RWPE1 (cell line): ENCODE data around the gene IER3.
"Not testable (repeated sequence)": the region's sequence is repeated elsewhere in the genome, so short reads cannot be mapped to it uniquely, and the experiment has no call there.

ENCODE experiments used
- CTCF ChIA-PET: fragments of 350-600 bp; sonication (Branson Sonifier 250); formaldehyde crosslinking; extraction: SDS; loops from one replicate; lab custom pipeline; 2021; lab: Yijun Ruan, JAX
- POLR2A ChIA-PET: fragments of 400-600 bp; formaldehyde crosslinking; extraction: SDS; loops from one replicate; lab custom pipeline; 2020; ENCODE audit warnings: antibody characterized with exemption; ENCODE audit not compliant: low non-redundant PET; lab: Yijun Ruan, JAX
- DNase-seq: peaks from one replicate; pipeline ENCODE4 v3.0.0; 2012; ENCODE audit warnings: low spot score
- H3K27ac ChIP-seq: fragments of 450-650 bp; 2 replicates; pipeline ENCODE4 v1.5.1; 2017
- TF ChIP-seq, protein P1 (sequence below): fragments of 450-650 bp; conservative IDR thresholded peaks from 2 replicates; pipeline ENCODE4 v1.5.1; 2017; ENCODE audit warnings: low read depth, mild to moderate bottlenecking

IER3 gene

DNA sequence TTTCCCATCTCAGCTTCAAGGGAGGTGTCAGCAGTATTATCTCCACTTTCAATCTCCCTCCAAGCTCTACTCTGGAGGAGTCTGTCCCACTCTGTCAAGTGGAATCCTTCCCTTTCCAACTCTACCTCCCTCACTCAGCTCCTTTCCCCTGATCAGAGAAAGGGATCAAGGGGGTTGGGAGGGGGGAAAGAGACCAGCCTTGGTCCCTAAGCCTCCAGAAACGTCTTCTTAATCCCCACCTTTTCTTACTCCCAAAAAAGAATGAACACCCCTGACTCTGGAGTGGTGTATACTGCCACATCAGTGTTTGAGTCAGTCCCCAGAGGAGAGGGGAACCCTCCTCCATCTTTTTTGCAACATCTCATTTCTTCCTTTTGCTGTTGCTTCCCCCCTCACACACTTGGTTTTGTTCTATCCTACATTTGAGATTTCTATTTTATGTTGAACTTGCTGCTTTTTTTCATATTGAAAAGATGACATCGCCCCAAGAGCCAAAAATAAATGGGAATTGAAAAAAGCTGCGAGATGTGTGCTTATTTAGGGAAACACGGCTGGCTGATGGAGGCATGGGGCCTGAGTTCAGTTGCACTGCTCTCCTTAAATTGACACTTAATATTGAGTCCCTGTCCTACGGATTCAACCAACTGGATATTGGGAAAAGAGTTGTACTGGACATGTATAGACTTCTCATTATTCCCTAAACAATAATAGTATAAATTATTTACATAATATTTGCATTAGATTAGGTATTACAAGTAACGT lies 19.3 kb downstream of the IER3 start:
- TF ChIP-seq, protein P1, sequence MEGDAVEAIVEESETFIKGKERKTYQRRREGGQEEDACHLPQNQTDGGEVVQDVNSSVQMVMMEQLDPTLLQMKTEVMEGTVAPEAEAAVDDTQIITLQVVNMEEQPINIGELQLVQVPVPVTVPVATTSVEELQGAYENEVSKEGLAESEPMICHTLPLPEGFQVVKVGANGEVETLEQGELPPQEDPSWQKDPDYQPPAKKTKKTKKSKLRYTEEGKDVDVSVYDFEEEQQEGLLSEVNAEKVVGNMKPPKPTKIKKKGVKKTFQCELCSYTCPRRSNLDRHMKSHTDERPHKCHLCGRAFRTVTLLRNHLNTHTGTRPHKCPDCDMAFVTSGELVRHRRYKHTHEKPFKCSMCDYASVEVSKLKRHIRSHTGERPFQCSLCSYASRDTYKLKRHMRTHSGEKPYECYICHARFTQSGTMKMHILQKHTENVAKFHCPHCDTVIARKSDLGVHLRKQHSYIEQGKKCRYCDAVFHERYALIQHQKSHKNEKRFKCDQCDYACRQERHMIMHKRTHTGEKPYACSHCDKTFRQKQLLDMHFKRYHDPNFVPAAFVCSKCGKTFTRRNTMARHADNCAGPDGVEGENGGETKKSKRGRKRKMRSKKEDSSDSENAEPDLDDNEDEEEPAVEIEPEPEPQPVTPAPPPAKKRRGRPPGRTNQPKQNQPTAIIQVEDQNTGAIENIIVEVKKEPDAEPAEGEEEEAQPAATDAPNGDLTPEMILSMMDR, result no peak
- no peak for DNase-seq
- H3K27ac ChIP-seq, result no peak overlapping the region
- ChIA-PET POLR2A (interaction anchor here (0.6 to 0.8 kb wide), 2 partner anchors 114 to 176 kb away, joined by 3 to 5 read pairs; no protein-coding TSS in a partner anchor), CTCF (interaction anchor here (0.7 kb wide), 1 partner anchor 8 kb away, joined by 4 read pairs; the partner anchor contains the start of gene MDC1)

DNA sequence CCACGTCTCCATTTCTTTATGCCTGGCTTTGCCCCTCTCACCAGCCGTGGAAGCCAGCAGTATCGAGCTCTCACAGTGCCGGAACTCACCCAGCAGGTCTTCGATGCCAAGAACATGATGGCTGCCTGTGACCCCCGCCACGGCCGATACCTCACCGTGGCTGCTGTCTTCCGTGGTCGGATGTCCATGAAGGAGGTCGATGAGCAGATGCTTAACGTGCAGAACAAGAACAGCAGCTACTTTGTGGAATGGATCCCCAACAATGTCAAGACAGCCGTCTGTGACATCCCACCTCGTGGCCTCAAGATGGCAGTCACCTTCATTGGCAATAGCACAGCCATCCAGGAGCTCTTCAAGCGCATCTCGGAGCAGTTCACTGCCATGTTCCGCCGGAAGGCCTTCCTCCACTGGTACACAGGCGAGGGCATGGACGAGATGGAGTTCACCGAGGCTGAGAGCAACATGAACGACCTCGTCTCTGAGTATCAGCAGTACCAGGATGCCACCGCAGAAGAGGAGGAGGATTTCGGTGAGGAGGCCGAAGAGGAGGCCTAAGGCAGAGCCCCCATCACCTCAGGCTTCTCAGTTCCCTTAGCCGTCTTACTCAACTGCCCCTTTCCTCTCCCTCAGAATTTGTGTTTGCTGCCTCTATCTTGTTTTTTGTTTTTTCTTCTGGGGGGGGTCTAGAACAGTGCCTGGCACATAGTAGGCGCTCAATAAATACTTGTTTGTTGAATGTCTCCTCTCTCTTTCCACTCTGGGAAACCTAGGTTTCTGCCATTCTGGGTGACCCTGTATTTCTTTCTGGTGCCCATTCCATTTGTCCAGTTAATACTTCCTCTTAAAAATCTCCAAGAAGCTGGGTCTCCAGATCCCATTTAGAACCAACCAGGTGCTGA lies 20.3 kb downstream of the IER3 start:
- not testable (repeated sequence) for DNase-seq
- peak overlapping the region; percentile 71 for H3K27ac ChIP-seq
- POLR2A ChIA-PET, result interaction anchor here (0.6 to 0.8 kb wide), 2 partner anchors 115 to 175 kb away, joined by 3 to 5 read pairs; no protein-coding TSS in a partner anchor
- CTCF ChIA-PET, result interaction anchor here (1.0 to 3.3 kb wide), 2 partner anchors 37 to 44 kb away, joined by 6 to 31 read pairs; no protein-coding TSS in a partner anchor

DNA sequence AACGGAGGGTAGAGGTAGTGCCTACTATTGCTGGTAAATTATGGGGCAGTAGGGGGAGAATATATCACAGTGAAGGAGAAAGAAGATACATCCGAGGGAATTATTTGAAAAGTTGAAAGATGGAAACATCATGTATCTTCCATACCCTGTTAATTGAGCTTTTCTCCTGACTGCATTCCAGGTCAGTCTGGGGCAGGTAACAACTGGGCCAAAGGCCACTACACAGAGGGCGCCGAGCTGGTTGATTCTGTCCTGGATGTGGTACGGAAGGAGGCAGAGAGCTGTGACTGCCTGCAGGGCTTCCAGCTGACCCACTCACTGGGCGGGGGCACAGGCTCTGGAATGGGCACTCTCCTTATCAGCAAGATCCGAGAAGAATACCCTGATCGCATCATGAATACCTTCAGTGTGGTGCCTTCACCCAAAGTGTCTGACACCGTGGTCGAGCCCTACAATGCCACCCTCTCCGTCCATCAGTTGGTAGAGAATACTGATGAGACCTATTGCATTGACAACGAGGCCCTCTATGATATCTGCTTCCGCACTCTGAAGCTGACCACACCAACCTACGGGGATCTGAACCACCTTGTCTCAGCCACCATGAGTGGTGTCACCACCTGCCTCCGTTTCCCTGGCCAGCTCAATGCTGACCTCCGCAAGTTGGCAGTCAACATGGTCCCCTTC lies 21.0 kb downstream of the IER3 start:
- DNase-seq, POLR2A ChIA-PET: not testable (repeated sequence)
- CTCF ChIA-PET, result interaction anchor here (0.6 to 3.3 kb wide), 12 partner anchors 7 to 186 kb away, joined by 3 to 31 read pairs (median 4); no protein-coding TSS in a partner anchor
- H3K27ac ChIP-seq, result peak overlapping the region; percentile 71

DNA sequence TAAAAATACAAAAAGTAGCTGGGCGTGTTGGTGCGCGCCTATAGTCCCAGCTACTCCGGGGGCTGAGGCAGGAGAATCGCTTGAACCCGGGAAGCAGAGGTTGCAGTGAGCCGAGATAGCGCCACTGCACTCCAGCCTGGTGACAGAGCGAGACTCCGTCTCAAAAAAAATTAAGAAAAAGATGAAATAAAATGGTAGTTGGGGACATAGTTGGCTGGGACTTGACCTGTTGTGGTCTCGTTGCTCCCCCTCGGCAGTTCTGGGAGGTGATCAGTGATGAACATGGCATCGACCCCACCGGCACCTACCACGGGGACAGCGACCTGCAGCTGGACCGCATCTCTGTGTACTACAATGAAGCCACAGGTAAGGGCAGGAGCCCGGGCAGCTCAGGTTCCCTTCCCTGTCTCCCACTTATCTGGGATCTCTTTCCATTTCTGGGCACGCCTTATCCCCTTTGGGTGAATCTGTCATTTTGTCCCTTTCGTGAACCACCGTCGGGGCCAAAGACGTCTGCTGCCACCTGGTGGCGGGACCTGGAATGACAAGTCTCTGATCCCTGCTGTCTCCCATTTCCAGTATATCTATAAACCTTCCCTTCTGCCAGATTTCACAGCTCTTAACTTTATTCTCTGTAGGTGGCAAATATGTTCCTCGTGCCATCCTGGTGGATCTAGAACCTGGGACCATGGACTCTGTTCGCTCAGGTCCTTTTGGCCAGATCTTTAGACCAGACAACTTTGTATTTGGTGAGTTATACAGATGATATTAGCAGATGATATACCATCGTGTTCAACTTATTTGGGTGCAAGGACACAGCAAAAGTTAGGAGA lies 21.9 kb downstream of the IER3 start:
- ChIA-PET CTCF (interaction anchor here (0.6 to 3.3 kb wide), 18 partner anchors 8 to 185 kb away, joined by 3 to 31 read pairs (median 5); partner anchors contain the start of gene DHX16), POLR2A (interaction anchor here (0.8 to 1.4 kb wide), 3 partner anchors 32 to 50 kb away, joined by 3 to 4 read pairs (median 3); partner anchors contain the start of genes DHX16 and NRM)
- H3K27ac ChIP-seq, result peak overlapping the region; percentile 99
- DNase-seq, result peak; percentile 53
- TF ChIP-seq, protein P1, result peak; percentile 95

DNA sequence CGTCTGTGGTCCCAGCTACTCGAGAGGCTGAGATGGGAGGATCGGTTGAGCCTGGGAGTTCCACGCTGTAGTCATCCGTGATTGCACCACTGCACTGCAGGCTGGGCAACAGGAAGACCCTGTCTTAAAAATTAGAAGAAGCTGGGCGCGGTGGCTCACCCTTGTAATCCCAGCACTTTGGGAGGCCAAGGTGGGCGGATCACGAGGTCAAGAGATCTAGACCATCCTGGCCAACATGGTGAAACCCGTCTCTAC lies 22.4 kb downstream of the IER3 start:
- CTCF ChIA-PET, result interaction anchor here (0.6 to 3.3 kb wide), 16 partner anchors 8 to 375 kb away, joined by 3 to 31 read pairs (median 5); partner anchors contain the start of gene DHX16
- not testable (repeated sequence) for DNase-seq
- H3K27ac ChIP-seq, result peak overlapping the region; percentile 99
- POLR2A ChIA-PET, result interaction anchor here (0.8 to 1.4 kb wide), 3 partner anchors 31 to 49 kb away, joined by 3 to 4 read pairs (median 3); partner anchors contain the start of genes DHX16 and NRM

DNA sequence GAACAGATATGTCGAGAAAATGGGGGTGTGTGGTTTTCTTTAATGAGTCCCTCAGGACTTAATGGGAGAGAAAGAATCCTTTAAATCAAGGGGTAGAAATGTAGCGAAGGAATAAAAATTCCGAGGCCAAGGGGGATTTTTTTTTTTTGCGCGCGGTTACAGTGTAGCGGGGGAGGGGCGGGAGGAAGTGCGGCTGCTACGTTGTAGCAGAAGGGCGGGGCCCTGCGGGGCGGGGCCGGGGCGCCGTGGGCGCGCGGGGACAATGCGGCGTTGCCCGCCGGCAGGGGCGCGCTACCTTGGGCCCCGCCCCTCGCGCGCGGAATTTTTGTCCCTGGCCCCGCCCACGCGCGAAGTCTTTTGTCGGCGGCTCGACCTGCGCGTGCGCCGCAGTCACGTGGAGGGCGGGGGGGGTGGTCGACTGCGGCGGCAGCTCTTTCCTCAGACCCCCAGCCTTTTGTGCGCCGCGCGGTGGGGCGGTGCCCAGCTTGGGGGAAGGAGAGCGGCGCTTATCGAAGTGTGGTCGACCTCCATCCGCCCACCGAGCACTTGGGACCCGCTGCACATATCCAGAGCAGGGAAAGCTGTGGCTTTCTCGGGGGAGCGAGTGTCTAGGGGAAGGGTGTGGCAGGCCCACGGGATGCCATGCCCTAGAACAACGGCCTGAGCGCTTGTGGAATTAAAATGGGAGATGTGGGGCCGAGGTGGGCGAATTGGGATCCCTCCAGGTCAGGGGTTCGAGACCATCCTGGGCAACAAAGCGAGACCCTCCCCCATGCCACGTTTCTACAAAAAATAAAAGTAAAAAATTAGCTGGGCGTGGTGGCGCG lies 22.9 kb downstream of the IER3 start:
- ChIA-PET CTCF (interaction anchor here (0.6 to 3.3 kb wide), 13 partner anchors 9 to 375 kb away, joined by 3 to 31 read pairs (median 5); partner anchors contain the start of gene DHX16), POLR2A (interaction anchor here (0.8 to 1.4 kb wide), 4 partner anchors 31 to 49 kb away, joined by 3 to 4 read pairs (median 3); partner anchors contain the start of genes DHX16 and NRM)
- DNase-seq, result peak; percentile 76
- H3K27ac ChIP-seq, result peak overlapping the region; percentile 99
- TF ChIP-seq, protein P1, result peak; percentile 35
